Endothelial cell of umbilical vein (primary cell): Measurements from ENCODE around the gene ISX. TPM values are rescaled to one million over a fixed set of nuclear protein-coding genes. Genes with fewer than 3 reads are reported as not detected.

ENCODE experiments used
- BruUV-seq: library from RNA; stranded (reverse); fragments of 400-500 nt; replicated peaks from 2 replicates; lab custom pipeline; 2021; lab: Mats Ljungman, UMichigan
- CTCF ChIA-PET: fragments of 300-600, 350-600 bp; sonication (Branson Sonifier 250); formaldehyde crosslinking; loops from one replicate; lab custom pipeline; 2021; ENCODE audit warnings: antibody characterized with exemption, inconsistent platforms; lab: Charles Lee
- POLR2A ChIA-PET: fragments of 300-600, 350-600 bp; sonication (Branson Sonifier 250); formaldehyde crosslinking; loops from one replicate; lab custom pipeline; 2021; ENCODE audit warnings: antibody characterized with exemption, inconsistent platforms; lab: Charles Lee
- DNase-seq: peaks from one replicate; pipeline ENCODE4 v3.0.0-alpha.2; 2011; ENCODE audit warnings: low read depth, low spot score
- FAIRE-seq: peaks from 2 replicates; lab custom pipeline; 2011; peaks lifted over from hg19 to GRCh38; lab: Jason Lieb, UNC
- H2AFZ ChIP-seq: 2 replicates; pipeline ENCODE4 v1.6.0; 2012; ENCODE audit warnings: low read depth, low read length, control low read depth, inconsistent platforms
- H3K27ac ChIP-seq: 2 replicates; pipeline ENCODE4 v1.5.1; 2011; ENCODE audit warnings: low read depth, mild to moderate bottlenecking, control low read depth, low read length, moderate library complexity; ENCODE audit not compliant: insufficient read depth
- H3K27me3 ChIP-seq, 2 experiments: 2 replicates each; pipeline versions ENCODE4 v1.6.0 to v1.6.1; 2011; ENCODE audit warnings: low read length in 2 of 2, mixed read lengths in 1 of 2; ENCODE audit not compliant: control insufficient read depth in 2 of 2, insufficient read depth in 2 of 2
- H3K36me3 ChIP-seq, 2 experiments: 2 replicates in 1 of 2; 3 replicates in 1 of 2; pipeline ENCODE4 v1.5.1; 2011; ENCODE audit warnings: low read length in 2 of 2, mild to moderate bottlenecking in 1 of 2, moderate library complexity in 1 of 2; ENCODE audit not compliant: control insufficient read depth in 2 of 2, insufficient read depth in 2 of 2; ENCODE audit errors: extremely low read depth in 1 of 2
- H3K4me1 ChIP-seq: 3 replicates; pipeline ENCODE4 v1.5.1; 2011; ENCODE audit warnings: mild to moderate bottlenecking, low read length; ENCODE audit not compliant: control insufficient read depth, insufficient read depth; ENCODE audit errors: extremely low read depth
- H3K4me2 ChIP-seq: 2 replicates; pipeline ENCODE4 v1.6.1; 2011; ENCODE audit warnings: low read length, control low read depth, mixed read lengths; ENCODE audit not compliant: insufficient read depth
- H3K4me3 ChIP-seq, 3 experiments: fragments of 200-600 bp in 1 of 3; sonication (generic), shearing (Covaris generic) in 1 of 3; replicated peaks in 1 of 3; 2 replicates each; pipeline ENCODE4 v1.5.1; 2011 to 2016; ENCODE audit warnings: control low read depth in 3 of 3, low read length in 3 of 3, mild to moderate bottlenecking in 2 of 3, inconsistent platforms in 1 of 3, low read depth in 1 of 3, moderate library complexity in 1 of 3; ENCODE audit not compliant: insufficient read depth in 1 of 3
- H3K79me2 ChIP-seq: 2 replicates; pipeline ENCODE4 v1.6.0; 2012; ENCODE audit warnings: low read length, inconsistent platforms; ENCODE audit not compliant: control insufficient read depth, insufficient read depth
- H3K9ac ChIP-seq: replicated peaks from 2 replicates; pipeline ENCODE3; 2011; ENCODE audit warnings: low read length, control low read depth; ENCODE audit not compliant: insufficient read depth; ENCODE audit errors: extremely low read depth
- H3K9me1 ChIP-seq: replicated peaks from 3 replicates; pipeline ENCODE4 v1.6.0; 2011; ENCODE audit warnings: mild to moderate bottlenecking, low read length; ENCODE audit not compliant: control insufficient read depth, insufficient read depth; ENCODE audit errors: extremely low read depth
- H3K9me3 ChIP-seq: replicated peaks from 2 replicates; pipeline ENCODE4 v1.5.1; 2012; ENCODE audit warnings: low read length, inconsistent platforms; ENCODE audit not compliant: control insufficient read depth, insufficient read depth
- H4K20me1 ChIP-seq: replicated peaks from 2 replicates; pipeline ENCODE3; 2011; ENCODE audit warnings: mild to moderate bottlenecking, low read length; ENCODE audit not compliant: control insufficient read depth, insufficient read depth; ENCODE audit errors: extremely low read depth
- CTCF ChIP-seq, 2 donors: IDR thresholded peaks; 1 replicate in 1 of 2; 2 replicates in 1 of 2; pipeline ENCODE4 v1.5.1; 2011; ENCODE audit warnings: low read length in 2 of 2, mild to moderate bottlenecking in 2 of 2, moderate library complexity in 2 of 2, control low read depth in 1 of 2, inconsistent platforms in 1 of 2, low read depth in 1 of 2; ENCODE audit not compliant: insufficient read depth in 1 of 2; ENCODE audit errors: extremely low read depth in 1 of 2
- EZH2 ChIP-seq: IDR thresholded peaks from 2 replicates; pipeline ENCODE4 v1.6.1; 2012; ENCODE audit warnings: borderline replicate concordance, low read depth, mild to moderate bottlenecking, moderate library complexity, low read length, inconsistent platforms; ENCODE audit not compliant: severe bottlenecking
- FOS ChIP-seq: IDR thresholded peaks from 2 replicates; pipeline ENCODE4 v1.6.1; 2011; ENCODE audit warnings: mild to moderate bottlenecking, low read length, moderate library complexity, borderline replicate concordance; ENCODE audit not compliant: insufficient read depth
- GATA2 ChIP-seq: IDR thresholded peaks from 2 replicates; pipeline ENCODE4 v1.7.0; 2011; ENCODE audit warnings: low read depth, mild to moderate bottlenecking, moderate library complexity, mixed read lengths, low read length; ENCODE audit not compliant: insufficient read length, insufficient read depth
- JUN ChIP-seq: IDR thresholded peaks from 2 replicates; pipeline ENCODE4 v1.6.1; 2011; ENCODE audit warnings: borderline replicate concordance, low read depth; ENCODE audit not compliant: insufficient read length, insufficient read depth
- MAX ChIP-seq: IDR thresholded peaks from 2 replicates; pipeline ENCODE4 v1.6.1; 2011; ENCODE audit not compliant: insufficient read depth, insufficient read length
- MYC ChIP-seq: IDR thresholded peaks from one replicate; pipeline ENCODE4 v1.6.1; 2011; ENCODE audit warnings: mild to moderate bottlenecking, low read depth, low read length
- POLR2A ChIP-seq: IDR thresholded peaks from 2 replicates; pipeline ENCODE4 v1.6.1; 2012; ENCODE audit warnings: low read depth, mild to moderate bottlenecking, control low read depth, low read length
- POLR2AphosphoS5 ChIP-seq: IDR thresholded peaks from 2 replicates; pipeline ENCODE4 v1.6.1; 2012; ENCODE audit warnings: low read depth, mild to moderate bottlenecking, control low read depth, low read length, moderate library complexity; ENCODE audit not compliant: insufficient read depth
- dilution Hi-C: fragments of 300-500 bp; cut with MboI; formaldehyde crosslinking; loops from one replicate; pipeline ENCODE4 v1.15.0; 2019; ENCODE audit warnings: low sequenced_read_pairs; ENCODE audit not compliant: extremely low pct_ligation_motif_present
- intact Hi-C: fragments of 100-400 bp; cut with micrococcal nuclease; formaldehyde crosslinking; loops from one replicate; pipeline ENCODE4 v1.10.0; 2022
- polyA plus RNA-seq, 4 experiments: library from polyadenylated mRNA; depleted of rRNA in 3 of 4; stranded (reverse) in 3 of 4; unstranded in 1 of 4; fragments of >200 nt; gene quantifications; 2 replicates each; pipeline versions ENCODE4 v1.2.1 to v1.2.3, GENCODE V29; 2011 to 2012; ENCODE audit warnings: missing spikeins in 1 of 4
- total RNA-seq: library from RNA; stranded (reverse); gene quantifications from 2 replicates; pipeline ENCODE4 v1.2.3, GENCODE V29; 2021

ISX gene
- total and polyA plus RNA-seq, 2 donors (not counting 3 experiments of a cell fraction or from before 2014, with no cell fraction given) = not detected

GRCh38 chr22:35044607-35045390, 21.2 kb upstream of the ISX start:
- TF ChIP-seq MYC = no peak
- TF ChIP-seq POLR2AphosphoS5 = no peak
- no peak for TF ChIP-seq FOS
- TF ChIP-seq JUN = no peak
- TF ChIP-seq EZH2 = no peak
- no peak for TF ChIP-seq GATA2
- Histone ChIP-seq H3K9me1 (no peaks in the 10 kb centered on the region), H3K9me3 (peaks cover 3% of the 10 kb centered on the region), H3K27me3 (no peaks in the 10 kb centered on the region), H3K79me2 (no peaks in the 10 kb centered on the region), H3K9ac (no peak overlapping the region), H3K4me2 (no peak overlapping the region), H3K4me3 (no peak overlapping the region), H4K20me1 (no peaks in the 10 kb centered on the region), H3K27ac (no peak overlapping the region), H3K4me1 (no peaks in the 10 kb centered on the region), H2AFZ (no peak overlapping the region), H3K36me3 (no peaks in the 10 kb centered on the region)
- no TSS peak for BruUV-seq
- FAIRE-seq (no peak), DNase-seq (no peak)
- POLR2A ChIA-PET = no interaction called here
- dilution Hi-C loops (no loop called here), intact Hi-C loops (no loop called here)
- CTCF ChIA-PET = no interaction called here

- Histone ChIP-seq H2AFZ (no peak overlapping the region), H3K27me3 (no peaks in the 10 kb centered on the region), H3K4me2 (no peak overlapping the region), H3K4me1 (no peaks in the 10 kb centered on the region), H3K36me3 (no peaks in the 10 kb centered on the region), H3K9me3 (peaks cover 3% of the 10 kb centered on the region), H3K9ac (no peak overlapping the region), H3K27ac (no peak overlapping the region), H3K79me2 (no peaks in the 10 kb centered on the region), H3K9me1 (no peaks in the 10 kb centered on the region), H4K20me1 (no peaks in the 10 kb centered on the region), H3K4me3 (no peak overlapping the region)
- ChIA-PET CTCF (no interaction called here), POLR2A (no interaction called here)
- intact Hi-C loops (no loop called here), dilution Hi-C loops (no loop called here)
- FAIRE-seq = no peak
- no TSS peak for BruUV-seq
- no peak for TF ChIP-seq FOS
- no peak for TF ChIP-seq POLR2AphosphoS5
- no peak for TF ChIP-seq JUN
- no peak for TF ChIP-seq POLR2A
- TF ChIP-seq MYC = no peak
- TF ChIP-seq CTCF (IDR thresholded peaks at IDR 0.05; ENCODE audit: extremely low read depth in 1 of 2, insufficient read depth in 1 of 2, low read depth in 1 of 2, low read length in 2 of 2) = no peak
- TF ChIP-seq GATA2 = no peak
- no peak for TF ChIP-seq MAX
- no peak for TF ChIP-seq EZH2
- no peak for DNase-seq
These were observed 20.5 kb upstream of the ISX start for GRCh38 chr22:35045451-35045850.
